ENCODE data around the gene JAG2. TPM values are rescaled to one million over a fixed set of nuclear protein-coding genes. Genes with fewer than 3 reads are reported as not detected.
"Not testable (repeated sequence)": the region's sequence is repeated elsewhere in the genome, so short reads cannot be mapped to it uniquely, and the experiment has no call there.

JAG2 gene
- total RNA-seq, 1 experiment from 2014 or later, result 17.9 TPM

DNA sequence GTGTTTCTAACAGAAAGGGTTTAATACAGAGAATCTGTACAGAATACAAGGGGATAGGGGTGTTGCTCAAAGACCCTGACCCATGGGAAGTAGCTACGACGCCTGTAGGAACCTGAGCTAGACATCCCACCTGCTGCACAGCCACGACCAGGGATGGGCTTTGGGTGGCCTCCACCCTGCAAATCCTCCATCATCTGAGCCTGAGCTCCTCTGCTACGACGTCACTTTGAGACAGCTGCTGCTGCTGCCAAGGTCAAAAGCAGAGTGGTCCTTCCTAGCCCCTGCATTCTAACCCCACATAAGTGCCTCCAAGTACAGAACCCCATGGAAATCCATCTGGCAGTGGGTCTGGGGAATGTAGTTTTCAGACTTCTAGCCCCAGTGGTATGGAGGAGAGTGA, 43.8 kb downstream of the JAG2 start:
- no peak overlapping the region for H3K4me3 ChIP-seq (ENCODE audit: insufficient read depth, low read depth, low read length)
- DNase-seq, result no peak
- no peaks in the 10 kb centered on the region for H3K27me3 ChIP-seq (ENCODE audit: control insufficient read depth, insufficient read depth, low read length)
- no peaks in the 10 kb centered on the region for H3K36me3 ChIP-seq (replicated peaks; ENCODE audit: control insufficient read depth, insufficient read depth, low read length)

DNA sequence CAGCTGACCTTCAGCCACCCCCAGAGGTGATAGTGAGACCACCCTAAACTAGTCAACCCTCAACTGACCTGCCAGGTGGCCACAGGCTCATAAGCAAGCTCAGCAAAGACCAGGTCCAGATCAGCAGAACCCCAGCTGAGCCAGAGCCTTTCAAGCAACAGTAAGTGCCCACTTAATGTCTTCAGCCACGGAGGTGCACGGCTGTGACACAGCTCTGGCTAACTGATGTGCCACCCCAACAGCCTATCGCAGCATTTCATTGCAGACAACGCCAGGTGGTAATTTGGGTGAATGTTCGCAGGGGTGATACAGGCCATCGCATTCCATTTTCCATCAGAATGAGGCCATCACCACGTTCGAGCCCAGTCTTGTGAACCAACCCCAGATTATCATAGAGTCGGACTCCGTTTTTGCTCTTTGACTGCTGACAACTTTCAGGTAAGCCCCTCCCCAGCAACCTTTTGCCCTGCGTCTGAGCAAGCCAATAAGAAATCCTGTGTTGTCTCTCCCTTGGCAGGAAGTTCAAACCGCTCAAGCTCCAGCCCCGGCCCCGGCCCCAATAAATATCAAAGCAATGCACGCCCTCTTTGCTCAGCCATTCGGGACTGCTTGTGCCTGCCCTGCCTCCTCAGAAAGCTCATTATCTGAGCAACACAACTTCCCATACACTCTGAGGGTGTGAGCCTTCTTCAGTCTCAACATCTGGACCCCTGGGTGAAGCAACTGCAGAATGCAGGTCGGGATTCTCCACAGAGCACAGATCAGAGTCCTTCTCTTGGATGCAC, 44.4 kb downstream of the JAG2 start:
- H3K36me3 ChIP-seq (replicated peaks; ENCODE audit: control insufficient read depth, insufficient read depth, low read length), result no peaks in the 10 kb centered on the region
- DNase-seq, result no peak
- no peak overlapping the region for H3K4me3 ChIP-seq (ENCODE audit: insufficient read depth, low read depth, low read length)
- H3K27me3 ChIP-seq (ENCODE audit: control insufficient read depth, insufficient read depth, low read length), result no peaks in the 10 kb centered on the region

DNA sequence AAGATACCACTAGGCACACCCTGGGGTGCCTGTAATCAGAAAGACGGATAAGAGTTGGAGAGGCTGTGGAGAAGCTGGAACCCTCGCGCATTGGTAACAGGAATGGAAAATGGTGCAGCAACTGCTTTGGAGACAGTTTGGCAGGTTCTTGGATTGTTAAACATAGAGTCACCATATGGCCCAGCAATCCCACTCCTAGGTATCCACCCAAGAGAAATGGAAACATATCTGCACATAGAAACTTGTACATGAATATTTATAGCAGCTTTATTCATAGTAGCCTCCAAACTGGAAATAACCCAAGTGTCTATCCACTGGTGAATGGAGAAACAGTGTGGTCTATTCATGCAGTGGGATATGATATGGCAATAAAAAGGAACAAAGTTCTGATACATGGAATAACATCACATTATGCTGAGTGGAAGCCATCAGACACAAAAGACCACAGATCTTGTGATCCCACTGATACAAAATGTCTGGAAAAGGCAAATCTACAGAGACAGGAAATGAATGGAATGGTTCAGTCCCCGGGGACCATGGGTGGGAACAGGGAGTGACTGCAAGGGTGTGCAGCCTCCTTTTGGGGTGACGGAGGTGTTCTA, 45.4 kb downstream of the JAG2 start:
- no peak for DNase-seq
- no peaks in the 10 kb centered on the region for H3K27me3 ChIP-seq (ENCODE audit: control insufficient read depth, insufficient read depth, low read length)
- no peak overlapping the region for H3K4me3 ChIP-seq (ENCODE audit: insufficient read depth, low read depth, low read length)
- H3K36me3 ChIP-seq (replicated peaks; ENCODE audit: control insufficient read depth, insufficient read depth, low read length), result no peaks in the 10 kb centered on the region

DNA sequence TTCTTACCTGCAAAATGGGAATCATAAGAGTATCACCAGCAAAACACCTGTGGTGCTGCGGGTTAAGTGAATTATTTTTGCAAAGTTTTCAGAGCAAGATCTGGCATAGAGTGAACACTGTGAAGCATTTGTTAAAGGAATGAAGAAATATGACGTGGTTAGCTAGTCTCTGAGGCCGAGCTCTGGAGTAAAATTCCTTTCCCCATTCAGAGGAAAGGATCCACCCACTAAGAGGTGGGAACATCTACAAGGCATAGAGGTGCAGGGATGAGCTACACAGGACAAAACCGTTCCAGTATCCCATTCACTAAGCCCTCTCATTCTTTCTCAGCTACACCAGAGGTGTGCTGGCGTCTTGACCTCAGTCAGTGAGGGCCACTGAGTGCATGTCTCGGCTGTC, 48.5 kb downstream of the JAG2 start:
- H3K4me3 ChIP-seq (ENCODE audit: insufficient read depth, low read depth, low read length), result no peak overlapping the region
- no peaks in the 10 kb centered on the region for H3K27me3 ChIP-seq (ENCODE audit: control insufficient read depth, insufficient read depth, low read length)
- no peak for DNase-seq
- H3K36me3 ChIP-seq (replicated peaks; ENCODE audit: control insufficient read depth, insufficient read depth, low read length), result no peaks in the 10 kb centered on the region

DNA sequence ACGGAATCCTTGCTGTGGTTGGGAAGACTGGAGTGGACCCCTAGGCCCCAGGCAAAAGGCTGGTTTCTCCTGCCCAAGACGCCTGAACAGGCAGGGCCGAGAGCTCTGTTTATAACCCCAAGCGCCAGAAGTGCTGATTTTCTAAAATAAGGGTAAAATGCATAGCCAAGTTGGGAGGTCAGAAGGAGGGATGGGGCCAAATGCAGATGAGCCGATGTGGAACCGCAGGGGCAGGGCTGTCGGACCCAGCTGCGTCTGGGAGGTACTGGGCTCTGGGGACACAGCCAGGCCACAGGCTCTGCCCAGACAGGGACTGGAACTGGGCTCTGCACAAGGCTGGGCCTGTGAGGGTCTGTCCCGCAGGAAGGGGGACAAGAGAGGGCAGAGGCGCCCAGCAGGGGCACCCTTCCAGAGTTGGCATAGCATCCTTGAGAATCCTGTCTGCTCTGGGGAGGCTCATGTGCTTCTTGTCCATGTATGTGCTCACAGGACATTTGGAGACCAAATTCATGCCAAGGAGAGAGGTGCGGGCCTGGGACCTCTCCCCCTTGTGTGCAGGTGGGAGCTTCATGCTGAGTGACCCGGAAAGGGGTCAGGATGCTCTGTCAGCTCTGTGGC, 49.1 kb downstream of the JAG2 start:
- no peak for DNase-seq
- H3K4me3 ChIP-seq (ENCODE audit: insufficient read depth, low read depth, low read length), result no peak overlapping the region

DNA sequence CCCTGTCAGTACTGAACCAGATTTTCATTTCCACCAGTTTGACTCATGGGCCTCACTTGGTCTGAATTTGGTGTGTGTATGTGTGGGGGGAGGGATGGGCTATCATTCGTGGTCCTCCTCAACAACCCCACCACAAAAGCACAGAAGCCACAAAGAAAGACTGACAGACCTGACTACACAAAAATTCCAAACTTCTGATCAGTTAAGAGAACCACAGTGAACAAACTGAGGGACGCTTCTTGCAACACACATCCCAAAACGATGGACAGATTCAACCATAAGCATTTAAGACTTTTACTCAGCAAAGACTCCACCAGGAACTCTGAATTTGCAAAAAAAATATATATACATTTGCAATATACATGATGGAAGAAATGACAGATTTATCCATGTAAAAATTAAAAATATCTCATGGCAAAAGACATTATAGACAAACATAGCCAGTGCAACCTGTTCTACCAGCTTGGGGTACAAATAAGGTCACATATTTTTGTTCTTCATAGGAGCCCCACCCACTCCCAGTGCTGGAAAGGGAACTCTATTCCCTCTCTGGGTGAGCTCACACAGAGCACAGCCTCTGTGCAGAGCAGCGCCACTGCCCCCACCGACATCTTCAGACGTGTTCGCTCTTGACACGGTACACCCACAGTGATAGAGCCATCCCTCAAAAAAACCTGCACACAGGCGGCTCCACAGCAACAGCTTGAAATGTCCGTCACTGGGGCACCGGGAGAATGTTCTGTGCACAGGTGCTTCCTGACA, 49.7 kb downstream of the JAG2 start:
- Histone ChIP-seq H3K27me3 (ENCODE audit: control insufficient read depth, insufficient read depth, low read length) (no peaks in the 10 kb centered on the region), H3K4me3 (ENCODE audit: insufficient read depth, low read depth, low read length) (no peak overlapping the region), H3K36me3 (replicated peaks; ENCODE audit: control insufficient read depth, insufficient read depth, low read length) (no peaks in the 10 kb centered on the region)
- DNase-seq, result no peak

More for the DNA sequence above, 49.1 kb downstream of the JAG2 start:
- no peaks in the 10 kb centered on the region for H3K36me3 ChIP-seq (replicated peaks; ENCODE audit: control insufficient read depth, insufficient read depth, low read length)
- no peaks in the 10 kb centered on the region for H3K27me3 ChIP-seq (ENCODE audit: control insufficient read depth, insufficient read depth, low read length)

DNA sequence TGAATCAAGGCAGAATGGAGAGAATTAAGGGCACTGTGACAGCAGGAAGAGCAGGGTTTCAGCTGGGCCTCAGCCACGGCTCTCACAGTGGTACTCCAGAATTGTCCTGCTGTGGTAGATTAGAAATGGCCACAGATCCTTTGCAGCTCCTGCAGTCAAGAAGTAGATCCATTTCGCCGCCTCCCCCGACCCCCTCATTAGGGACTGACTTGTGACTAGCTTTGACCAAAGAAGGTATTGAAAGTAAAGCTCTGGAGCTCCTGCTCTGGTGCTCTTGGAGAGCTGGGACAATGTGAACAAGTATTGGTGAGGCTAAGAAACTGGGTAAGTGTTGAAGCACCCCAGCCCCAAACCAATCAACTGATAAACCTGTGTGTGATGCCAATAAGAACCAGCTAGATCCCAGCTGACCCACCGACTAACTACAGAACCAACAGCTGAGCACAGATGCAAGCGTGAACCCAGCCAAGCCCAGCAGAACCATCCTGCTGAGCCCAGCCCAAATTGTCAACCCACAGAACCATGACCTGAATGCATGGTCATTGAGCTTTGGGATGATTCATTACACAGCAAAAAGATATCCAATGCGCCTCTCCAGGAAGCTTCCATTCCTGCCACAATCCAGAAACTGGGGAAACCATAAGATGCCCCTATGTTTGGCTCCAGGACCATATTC, 50.7 kb downstream of the JAG2 start:
- Histone ChIP-seq H3K4me3 (ENCODE audit: insufficient read depth, low read depth, low read length) (no peak overlapping the region), H3K36me3 (replicated peaks; ENCODE audit: control insufficient read depth, insufficient read depth, low read length) (no peaks in the 10 kb centered on the region), H3K27me3 (ENCODE audit: control insufficient read depth, insufficient read depth, low read length) (no peaks in the 10 kb centered on the region)
- no peak for DNase-seq

DNA sequence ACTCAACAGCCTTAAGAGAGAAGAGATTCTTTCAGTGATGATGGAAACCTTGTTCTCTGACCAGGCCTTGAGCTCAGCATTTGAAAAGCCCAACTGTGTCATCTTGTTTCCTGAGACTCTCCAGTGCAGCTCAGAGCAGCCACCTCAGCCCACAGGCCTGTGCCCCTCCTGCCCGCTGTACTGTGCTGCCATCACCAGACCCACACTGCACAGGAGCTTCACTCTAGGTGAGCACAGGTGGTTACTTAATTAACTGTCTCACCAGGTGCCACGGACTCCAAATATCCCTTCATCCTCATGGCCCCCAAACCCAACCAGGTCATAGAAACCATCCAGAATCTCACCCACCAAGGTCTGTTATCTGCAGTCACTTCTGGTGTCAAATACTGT, 51.3 kb downstream of the JAG2 start:
- Histone ChIP-seq H3K36me3 (replicated peaks; ENCODE audit: control insufficient read depth, insufficient read depth, low read length) (no peaks in the 10 kb centered on the region), H3K27me3 (ENCODE audit: control insufficient read depth, insufficient read depth, low read length) (no peaks in the 10 kb centered on the region), H3K4me3 (ENCODE audit: insufficient read depth, low read depth, low read length) (no peak overlapping the region)
- DNase-seq, result no peak

DNA sequence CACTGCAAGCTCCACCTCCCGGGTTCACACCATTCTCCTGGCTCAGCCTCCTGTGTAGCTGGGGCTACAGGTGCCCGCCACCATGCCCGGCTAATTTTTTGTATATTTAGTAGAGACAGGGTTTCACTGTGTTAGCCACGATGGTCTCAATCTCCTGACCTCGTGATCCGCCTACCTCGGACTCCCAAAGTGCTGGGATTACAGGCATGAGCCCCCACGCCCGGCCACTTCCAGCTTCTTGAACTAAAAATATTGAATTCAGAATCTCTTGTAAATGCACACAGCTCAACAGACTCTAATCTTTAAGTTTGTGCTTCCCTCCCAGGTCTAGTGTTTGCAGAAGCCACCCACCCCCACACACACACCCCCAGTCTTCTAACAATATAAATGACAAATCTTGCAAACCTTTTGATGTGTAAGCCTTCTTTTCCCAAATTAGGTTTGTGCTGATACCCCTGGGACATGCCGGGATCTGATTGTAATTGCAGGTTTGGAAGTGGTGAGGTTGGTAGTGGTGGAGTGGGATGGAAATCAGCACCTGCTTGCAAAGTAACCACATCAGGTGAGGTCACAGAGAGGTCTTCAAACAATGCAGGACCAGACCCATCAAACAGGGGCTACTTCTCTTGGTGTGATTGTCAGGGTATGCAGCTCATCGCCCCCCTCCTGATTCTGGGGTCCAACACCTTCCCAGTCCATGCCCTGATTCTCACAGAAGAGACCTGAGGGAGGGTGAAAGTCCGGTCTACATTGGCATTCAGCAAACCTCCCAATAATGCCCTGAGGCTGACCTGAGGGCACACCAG, 51.9 kb downstream of the JAG2 start:
- DNase-seq, result no peak
- no peaks in the 10 kb centered on the region for H3K27me3 ChIP-seq (ENCODE audit: control insufficient read depth, insufficient read depth, low read length)
- H3K4me3 ChIP-seq (ENCODE audit: insufficient read depth, low read depth, low read length), result no peak overlapping the region
- H3K36me3 ChIP-seq (replicated peaks; ENCODE audit: control insufficient read depth, insufficient read depth, low read length), result no peaks in the 10 kb centered on the region

DNA sequence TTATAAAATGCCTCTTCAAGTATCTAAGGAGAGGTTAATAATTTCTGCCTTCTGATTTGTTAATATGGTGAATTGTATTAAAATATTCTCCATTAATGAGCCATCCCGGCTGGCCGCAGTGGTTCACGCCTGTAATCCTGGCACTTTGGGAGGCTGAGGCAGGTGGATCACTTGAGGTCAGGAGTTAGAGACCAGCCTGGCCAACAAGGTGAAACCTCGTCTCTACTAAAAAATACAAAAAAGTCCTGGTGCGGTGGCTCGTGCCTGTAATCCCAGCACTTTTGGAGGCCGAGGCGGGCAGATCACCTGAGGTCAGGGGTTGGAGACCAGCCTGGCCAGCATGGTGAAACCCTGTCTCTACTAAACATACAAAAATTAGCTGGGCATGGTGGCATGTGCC, 59.3 kb downstream of the JAG2 start:
- H3K27me3 ChIP-seq (ENCODE audit: control insufficient read depth, insufficient read depth, low read length); H3K36me3 ChIP-seq (replicated peaks; ENCODE audit: control insufficient read depth, insufficient read depth, low read length); H3K4me3 ChIP-seq (ENCODE audit: insufficient read depth, low read depth, low read length); DNase-seq: not testable (repeated sequence)

DNA sequence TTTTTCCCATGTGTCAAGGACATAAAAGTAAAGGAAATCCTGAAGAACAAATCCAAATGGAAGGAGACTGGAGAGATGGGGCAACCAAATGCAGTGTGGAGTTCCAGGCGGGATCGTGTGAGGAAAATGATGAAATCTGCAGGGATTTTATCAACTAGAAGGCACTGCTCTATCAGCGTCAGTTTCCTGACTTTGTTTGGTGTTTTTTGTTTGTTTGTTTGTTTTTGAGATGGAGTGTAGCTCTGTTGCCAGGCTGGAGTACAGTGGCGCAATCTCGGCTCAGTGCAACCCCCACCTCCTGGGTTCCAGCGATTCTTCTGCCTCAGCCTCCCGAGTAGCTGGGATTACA, 60.1 kb downstream of the JAG2 start:
- H3K36me3 ChIP-seq (replicated peaks; ENCODE audit: control insufficient read depth, insufficient read depth, low read length), result no peaks in the 10 kb centered on the region
- no peak for DNase-seq
- no peaks in the 10 kb centered on the region for H3K27me3 ChIP-seq (ENCODE audit: control insufficient read depth, insufficient read depth, low read length)
- no peak overlapping the region for H3K4me3 ChIP-seq (ENCODE audit: insufficient read depth, low read depth, low read length)

DNA sequence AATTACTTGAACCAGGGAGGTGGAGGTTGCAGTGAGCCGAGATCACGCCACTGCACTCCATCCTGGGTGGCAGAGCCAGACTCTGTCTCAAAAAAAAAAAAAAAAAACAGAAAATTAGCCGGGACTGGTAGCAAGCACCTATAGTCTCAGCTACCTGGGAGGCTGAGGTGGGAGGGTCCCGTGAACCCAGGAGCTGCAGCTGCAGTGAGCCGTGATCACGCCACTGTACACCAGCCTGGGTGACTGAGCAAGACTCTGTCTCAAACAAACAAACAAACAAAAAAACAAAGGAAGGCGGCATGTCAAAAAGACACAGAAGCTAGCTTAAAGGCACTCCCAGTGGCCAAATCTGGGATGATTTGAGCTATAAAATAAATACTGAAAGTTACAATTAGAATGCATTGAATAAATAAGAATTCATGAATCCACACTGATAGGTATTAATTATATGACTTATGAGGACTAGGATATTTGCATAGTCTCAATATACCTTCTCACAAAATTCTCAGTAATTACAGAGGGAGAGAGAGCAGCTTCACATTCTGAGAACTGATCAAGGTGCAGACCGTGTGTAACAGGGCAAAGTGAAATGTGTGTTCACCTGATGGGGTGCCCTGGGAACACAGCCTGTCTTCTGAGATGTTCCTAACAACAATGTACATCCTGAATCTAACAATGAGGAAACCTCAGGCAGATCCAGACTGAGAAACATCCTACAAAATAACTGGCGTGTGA, 60.6 kb downstream of the JAG2 start:
- Histone ChIP-seq H3K27me3 (ENCODE audit: control insufficient read depth, insufficient read depth, low read length) (no peaks in the 10 kb centered on the region), H3K36me3 (replicated peaks; ENCODE audit: control insufficient read depth, insufficient read depth, low read length) (no peaks in the 10 kb centered on the region), H3K4me3 (ENCODE audit: insufficient read depth, low read depth, low read length) (no peak overlapping the region)
- DNase-seq, result no peak

DNA sequence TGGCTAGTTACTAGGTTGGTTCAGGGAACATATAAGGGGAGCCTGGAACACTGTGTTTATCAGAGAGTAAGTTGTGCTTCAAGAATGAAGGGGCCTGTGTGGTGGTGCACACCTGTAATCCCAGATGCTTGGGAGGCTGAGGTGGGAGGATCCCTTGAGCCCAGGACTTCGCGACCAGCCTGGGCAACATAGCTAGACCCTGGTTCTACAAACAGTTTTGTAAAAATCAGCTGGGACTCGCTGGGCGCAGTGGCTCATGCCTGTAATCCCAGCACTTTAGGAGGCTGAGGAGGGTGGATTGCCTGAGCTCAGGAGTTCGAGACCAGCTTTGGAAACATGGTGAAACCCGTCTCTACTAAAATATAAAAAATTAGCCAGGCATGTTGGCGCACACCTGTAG, 61.2 kb downstream of the JAG2 start:
- DNase-seq, result no peak
- H3K36me3 ChIP-seq (replicated peaks; ENCODE audit: control insufficient read depth, insufficient read depth, low read length), result no peaks in the 10 kb centered on the region
- H3K4me3 ChIP-seq (ENCODE audit: insufficient read depth, low read depth, low read length), result no peak overlapping the region
- H3K27me3 ChIP-seq (ENCODE audit: control insufficient read depth, insufficient read depth, low read length), result no peaks in the 10 kb centered on the region
